ENCODE data around the gene GXYLT2.
A peak's percentile ranks its signal among the peaks of the same experiment; 100 is the strongest.

The GXYLT2 gene

GRCh38 chr3:72996121-72996472 is 108.3 kb downstream of the GXYLT2 start:
- peak overlapping the region; percentile 82 for H3K27ac ChIP-seq (ENCODE audit: poor library complexity, severe bottlenecking)
- no peak for DNase-seq (ENCODE audit: low spot score)
- H3K4me3 ChIP-seq (ENCODE audit: severe bottlenecking): peak overlapping the region; percentile 96
- H3K4me1 ChIP-seq (ENCODE audit: insufficient read depth, poor library complexity, severe bottlenecking): peaks cover 16% of the 10 kb centered on the region
- no peaks in the 10 kb centered on the region for H3K27me3 ChIP-seq (ENCODE audit: insufficient read depth, poor library complexity, severe bottlenecking)
- no peaks in the 10 kb centered on the region for H3K9me3 ChIP-seq (ENCODE audit: severe bottlenecking)
- H3K36me3 ChIP-seq (ENCODE audit: low read depth): peaks cover 36% of the 10 kb centered on the region
- ATAC-seq (ENCODE audit: low read depth): no peak
- no peak for TF ChIP-seq CTCF (IDR thresholded peaks at IDR 0.05; ENCODE audit: poor library complexity, severe bottlenecking)

GRCh38 chr3:72996473-72997333 is 108.9 kb downstream of the GXYLT2 start, which contains the start of gene PPP4R2:
Gene PPP4R2, plus strand, starts transcription at chr3:72996811. Its CDS starts 227 bp downstream, at chr3:72997038.
- H3K36me3 ChIP-seq (ENCODE audit: low read depth): peaks cover 42% of the 10 kb centered on the region
- H3K9me3 ChIP-seq (ENCODE audit: severe bottlenecking): no peaks in the 10 kb centered on the region
- peak; percentile 90 for ATAC-seq (ENCODE audit: low read depth)

GRCh38 chr3:72997421-72997961 is 109.6 kb downstream of the GXYLT2 start:
- Histone ChIP-seq H3K4me1 (ENCODE audit: insufficient read depth, poor library complexity, severe bottlenecking) (peaks cover 16% of the 10 kb centered on the region), H3K27ac (ENCODE audit: poor library complexity, severe bottlenecking) (peak overlapping the region; percentile 82), H3K9me3 (ENCODE audit: severe bottlenecking) (no peaks in the 10 kb centered on the region), H3K4me3 (ENCODE audit: severe bottlenecking) (peak overlapping the region; percentile 96), H3K27me3 (ENCODE audit: insufficient read depth, poor library complexity, severe bottlenecking) (no peaks in the 10 kb centered on the region), H3K36me3 (ENCODE audit: low read depth) (peaks cover 48% of the 10 kb centered on the region)
- DNase-seq (ENCODE audit: low spot score) (no peak), ATAC-seq (ENCODE audit: low read depth) (no peak)
- peak; percentile 67 for TF ChIP-seq CTCF (IDR thresholded peaks at IDR 0.05; ENCODE audit: poor library complexity, severe bottlenecking)

More at GRCh38 chr3:72996473-72997333, 108.9 kb downstream of the GXYLT2 start, which contains the start of gene PPP4R2:
- peak within 1 kb of the TSS; percentile 96 for H3K4me3 ChIP-seq (ENCODE audit: severe bottlenecking)
- H3K27ac ChIP-seq (ENCODE audit: poor library complexity, severe bottlenecking): peak within 1 kb of the TSS; percentile 82
- no peak for TF ChIP-seq CTCF (IDR thresholded peaks at IDR 0.05; ENCODE audit: poor library complexity, severe bottlenecking)
- H3K27me3 ChIP-seq (ENCODE audit: insufficient read depth, poor library complexity, severe bottlenecking): no peaks in the 10 kb centered on the region
- peaks cover 16% of the 10 kb centered on the region for H3K4me1 ChIP-seq (ENCODE audit: insufficient read depth, poor library complexity, severe bottlenecking)
- peak; percentile 81 for DNase-seq (ENCODE audit: low spot score)

GRCh38 chr3:72998466-72998865 is 110.6 kb downstream of the GXYLT2 start:
- peak overlapping the region; percentile 96 for H3K4me3 ChIP-seq (ENCODE audit: severe bottlenecking)
- no peaks in the 10 kb centered on the region for H3K27me3 ChIP-seq (ENCODE audit: insufficient read depth, poor library complexity, severe bottlenecking)
- no peak for TF ChIP-seq CTCF (IDR thresholded peaks at IDR 0.05; ENCODE audit: poor library complexity, severe bottlenecking)
- peaks cover 56% of the 10 kb centered on the region for H3K36me3 ChIP-seq (ENCODE audit: low read depth)
- H3K27ac ChIP-seq (ENCODE audit: poor library complexity, severe bottlenecking): no peak overlapping the region
- peaks cover 16% of the 10 kb centered on the region for H3K4me1 ChIP-seq (ENCODE audit: insufficient read depth, poor library complexity, severe bottlenecking)
- H3K9me3 ChIP-seq (ENCODE audit: severe bottlenecking): no peaks in the 10 kb centered on the region
- no peak for ATAC-seq (ENCODE audit: low read depth)
- no peak for DNase-seq (ENCODE audit: low spot score)
